Stimulated activated naive CD8-positive, alpha-beta T cell treated with anti-CD3 and anti-CD28 coated beads, Interleukin-15, Interleukin-2, amounts not matched to agents 100 U/mL and 50 U/mL, for 24 hours (primary cell): ENCODE results near the gene AMFR.
"Not testable (repeated sequence)": the region's sequence is repeated elsewhere in the genome, so short reads cannot be mapped to it uniquely, and the experiment has no call there.

Source experiments
- ATAC-seq: fragments of 150-1000 bp; cut with Tn5 transposase; one replicate; pipeline ENCODE4 v1.10.0; 2021
- DNase-seq: peaks from one replicate; pipeline ENCODE4 v3.0.0; 2021

Gene AMFR

DNA sequence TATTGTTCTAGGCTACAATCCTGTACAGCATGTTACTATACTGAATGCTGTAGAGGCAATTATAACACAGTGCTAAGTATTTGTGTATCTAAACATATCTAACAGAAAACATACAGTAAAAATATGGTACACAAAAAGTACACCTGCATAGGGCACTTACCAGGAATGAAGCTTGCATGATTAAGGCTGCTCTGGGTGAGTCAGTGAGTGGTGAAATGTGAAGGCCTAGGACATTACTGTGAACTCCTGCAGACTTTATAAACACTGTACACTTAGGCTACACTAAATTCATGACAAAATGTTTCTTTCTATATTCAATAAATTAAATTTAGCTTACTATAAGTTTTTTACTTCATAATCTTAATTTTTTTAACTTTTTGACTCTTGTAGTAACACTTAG, 37.1 kb downstream of the AMFR start:
- no peak for DNase-seq
- no peak for ATAC-seq

DNA sequence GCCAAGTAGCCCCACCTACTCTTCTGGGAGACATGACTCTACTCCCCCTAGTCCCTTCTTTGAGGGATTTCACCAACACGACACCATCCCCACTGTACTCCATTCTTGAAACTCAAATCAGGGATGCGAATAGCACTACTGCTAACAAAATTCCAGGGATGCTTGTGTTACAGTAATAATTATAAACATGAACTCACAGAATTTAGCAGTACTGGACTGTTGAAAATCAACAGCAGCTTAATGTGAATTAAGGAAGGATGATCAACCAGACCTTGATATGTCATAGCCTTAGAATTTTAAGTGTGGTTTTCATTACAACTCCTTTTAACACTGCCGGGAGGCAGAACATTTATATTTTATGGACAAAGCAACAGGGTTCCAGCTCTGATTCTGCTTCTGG, 37.9 kb downstream of the AMFR start:
- ATAC-seq (no peak), DNase-seq (no peak)

DNA sequence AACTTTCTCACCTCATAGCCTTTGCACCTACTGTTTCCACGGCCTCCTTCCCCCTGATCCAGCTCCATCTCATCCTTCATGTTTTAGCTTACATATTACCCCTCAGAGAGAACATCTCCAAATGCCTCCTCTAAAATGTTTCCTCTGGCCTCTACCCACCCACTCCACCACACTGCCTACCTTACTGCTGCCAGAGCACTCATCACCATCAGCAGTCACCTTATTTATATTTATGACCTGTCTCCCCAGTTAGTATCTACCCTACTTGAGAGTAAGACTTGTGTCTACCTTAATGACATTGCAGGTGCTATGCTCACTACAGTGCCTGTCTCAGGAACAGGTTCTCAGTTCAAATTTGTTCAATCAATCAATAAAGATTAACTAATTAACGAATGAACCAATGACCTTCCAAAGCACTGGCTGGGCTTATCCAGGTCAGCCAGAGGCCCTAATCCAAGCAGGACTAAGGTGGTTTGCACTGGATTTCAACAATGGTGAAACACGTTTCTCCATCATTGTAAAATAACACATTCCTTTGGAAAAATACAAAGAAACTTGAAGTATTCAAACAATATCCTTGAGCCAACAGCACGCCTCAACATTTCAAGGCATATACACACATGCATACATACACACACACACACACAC, 41.1 kb downstream of the AMFR start:
- DNase-seq, result no peak
- no peak for ATAC-seq

DNA sequence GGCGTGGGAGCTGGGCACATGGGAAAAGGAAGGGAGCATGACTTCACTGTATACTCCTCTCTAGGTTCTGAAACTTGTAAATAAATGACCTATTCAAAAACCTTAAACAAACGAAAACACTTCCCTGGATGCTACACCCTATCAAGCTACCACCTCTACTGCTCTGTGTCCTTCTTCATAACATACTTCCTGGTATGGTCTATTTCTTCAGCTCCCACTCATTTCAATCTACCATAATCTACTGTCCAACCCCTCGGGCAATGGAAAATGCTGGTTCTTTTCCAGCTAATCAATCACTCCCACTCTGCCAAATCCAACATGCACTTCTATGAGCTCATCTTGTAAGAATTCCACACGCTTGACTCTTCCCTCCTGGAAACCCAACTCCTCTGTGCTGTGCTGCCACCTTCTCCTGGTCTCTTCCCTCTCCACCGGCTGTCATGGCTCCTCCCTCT, 42.4 kb downstream of the AMFR start:
- no peak for DNase-seq
- ATAC-seq, result no peak

DNA sequence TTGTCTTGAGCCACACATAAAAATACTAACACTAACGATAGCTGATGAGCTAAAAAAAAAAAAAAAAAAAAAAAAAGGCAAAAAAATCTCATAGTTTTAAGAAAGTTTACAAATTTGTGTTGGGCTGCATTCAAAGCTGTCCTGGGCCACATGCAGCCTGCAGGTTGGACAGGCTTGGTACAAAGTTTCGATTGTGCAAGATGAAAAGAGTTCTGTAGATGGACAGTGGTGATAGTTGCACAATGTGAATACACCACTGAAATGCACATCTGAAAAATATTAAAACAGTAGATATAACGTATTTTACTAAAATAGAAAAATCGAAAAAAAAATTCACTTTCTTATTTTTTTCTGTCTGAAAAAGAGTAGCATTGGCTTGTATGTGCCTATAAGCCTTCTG, 42.9 kb downstream of the AMFR start:
- DNase-seq (no peak), ATAC-seq (no peak)

DNA sequence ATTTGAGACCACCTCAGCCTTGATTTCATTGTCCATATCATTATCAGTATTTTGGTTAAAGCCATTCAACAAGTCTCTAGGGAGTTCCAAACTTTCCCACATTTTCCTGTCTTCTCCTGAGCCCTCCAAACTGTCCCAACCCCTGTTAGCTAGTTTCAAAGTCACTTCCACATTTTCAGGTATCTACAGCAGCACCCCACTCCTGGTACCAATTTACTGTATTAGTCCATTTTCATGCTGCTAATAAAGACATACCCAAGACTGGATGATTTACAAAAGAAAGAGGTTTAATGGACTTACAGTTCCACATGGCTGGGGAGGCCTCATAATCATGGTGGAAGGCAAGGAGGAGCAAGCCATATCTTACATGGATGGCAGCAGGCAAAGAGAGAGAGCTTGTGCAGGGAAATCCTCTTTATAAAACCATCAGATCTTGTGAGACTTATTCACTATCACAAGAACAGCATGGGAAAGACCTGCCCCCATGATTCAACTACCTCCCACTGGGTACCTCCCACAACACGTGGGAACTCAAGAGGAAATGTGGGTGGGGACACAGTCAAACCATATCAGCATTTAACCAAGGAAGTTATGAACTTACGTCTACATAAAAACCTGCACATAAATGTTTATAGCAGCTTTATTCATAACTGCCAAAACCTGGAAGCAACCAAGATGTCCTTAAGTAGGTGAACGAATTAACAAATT, 44.4 kb downstream of the AMFR start:
- DNase-seq, ATAC-seq: not testable (repeated sequence)

DNA sequence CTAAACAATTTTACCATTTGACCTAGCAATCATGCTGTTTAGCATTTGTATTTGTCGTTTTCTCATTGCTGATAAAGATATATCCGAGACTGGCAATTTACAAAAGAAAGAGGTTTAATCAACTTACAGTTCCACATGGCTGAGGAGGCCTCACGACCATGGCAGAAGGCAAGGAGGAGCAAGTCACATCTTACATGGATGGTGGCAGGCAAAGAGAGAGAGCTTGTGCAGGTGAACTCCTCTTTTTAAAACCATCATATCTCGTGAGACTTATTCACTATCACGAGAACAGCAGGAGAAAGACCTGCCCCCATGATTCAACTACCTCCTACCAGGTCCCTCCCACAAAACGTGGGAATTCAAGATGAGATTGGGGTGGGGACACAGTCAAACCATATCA, 46.3 kb downstream of the AMFR start:
- ATAC-seq, result not testable (repeated sequence)

DNA sequence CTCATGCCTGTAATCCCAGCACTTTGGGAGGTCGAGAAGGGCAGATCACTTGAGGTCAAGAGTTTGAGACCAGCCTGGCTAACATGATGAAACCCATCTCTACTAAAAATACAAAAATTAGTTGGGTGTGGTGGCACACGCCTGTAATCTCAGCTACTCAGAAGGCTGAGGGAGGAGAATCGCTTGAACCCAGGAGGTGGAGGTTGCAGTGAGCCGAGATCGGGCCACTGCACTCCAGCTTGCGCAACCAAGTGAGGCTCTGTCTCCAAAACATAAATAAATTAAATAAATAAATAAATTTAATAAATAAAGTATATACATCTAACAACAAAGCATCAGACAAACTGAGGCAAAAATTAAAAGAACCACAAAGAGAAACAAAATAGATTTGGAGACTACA, 49.6 kb downstream of the AMFR start:
- not testable (repeated sequence) for ATAC-seq, DNase-seq

More for the DNA sequence above, 46.3 kb downstream of the AMFR start:
- DNase-seq, result not testable (repeated sequence)

DNA sequence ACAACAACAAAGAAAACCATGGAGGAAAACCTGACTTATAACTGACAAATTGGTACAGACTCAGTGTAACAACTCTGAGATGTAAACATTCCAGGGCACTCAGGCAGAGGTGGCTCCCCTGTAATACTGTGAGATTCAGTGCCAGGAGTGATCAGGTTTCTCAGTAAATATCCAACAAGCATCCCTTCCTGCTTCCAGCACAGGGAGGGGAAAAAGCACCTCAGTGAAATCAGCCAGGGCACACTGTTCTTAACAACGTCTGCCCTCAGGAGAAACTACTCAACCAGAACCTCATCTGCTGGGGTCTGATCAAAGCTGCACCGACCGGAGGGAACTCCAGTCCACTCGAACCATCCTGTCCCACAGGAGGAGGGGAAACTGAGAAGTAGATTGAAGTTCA, 52.3 kb downstream of the AMFR start:
- no peak for DNase-seq
- no peak for ATAC-seq

DNA sequence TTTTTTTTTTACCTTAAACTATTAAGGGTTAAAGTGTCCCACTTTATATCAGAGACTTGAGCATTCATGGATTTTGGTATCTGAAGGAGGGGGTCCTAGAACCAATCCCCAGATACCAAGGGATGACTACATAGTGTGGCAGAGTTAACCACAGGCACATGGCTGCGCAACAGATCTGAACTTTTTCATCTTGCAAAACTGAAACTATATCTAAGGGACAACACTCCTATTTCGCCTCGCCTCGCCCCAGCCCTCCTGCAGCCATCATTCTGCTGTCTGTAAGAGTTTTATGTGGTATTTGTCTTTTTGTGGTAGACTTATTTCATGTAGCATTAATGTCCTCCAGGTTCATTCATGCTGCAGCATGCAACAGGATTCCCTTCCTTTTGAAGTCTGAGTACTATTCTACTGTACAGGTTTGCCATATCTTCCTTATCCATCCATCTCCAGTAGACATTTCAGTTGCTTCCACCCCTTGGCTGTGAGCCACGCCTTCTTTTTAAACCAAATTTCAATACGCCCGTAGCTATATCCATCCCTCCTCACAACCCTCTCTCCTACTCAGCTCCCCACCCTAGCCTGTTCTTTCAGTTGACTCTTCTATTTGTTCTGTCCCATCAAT, 53.2 kb downstream of the AMFR start:
- no peak for DNase-seq
- ATAC-seq, result peak; percentile 80

DNA sequence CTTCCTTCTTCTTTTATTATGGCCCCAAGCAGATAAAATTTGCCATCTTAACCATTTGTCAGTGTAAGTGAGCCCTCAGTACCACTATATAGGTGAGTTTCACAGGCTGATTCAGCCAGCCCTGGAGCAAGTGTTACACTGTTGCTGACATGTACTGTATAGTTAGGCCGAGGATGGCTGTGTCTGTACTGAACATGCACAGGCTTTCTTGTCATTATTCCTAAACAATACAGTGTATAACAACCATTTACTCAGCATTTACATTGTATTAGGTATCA, 53.7 kb downstream of the AMFR start:
- DNase-seq (no peak), ATAC-seq (no peak)

DNA sequence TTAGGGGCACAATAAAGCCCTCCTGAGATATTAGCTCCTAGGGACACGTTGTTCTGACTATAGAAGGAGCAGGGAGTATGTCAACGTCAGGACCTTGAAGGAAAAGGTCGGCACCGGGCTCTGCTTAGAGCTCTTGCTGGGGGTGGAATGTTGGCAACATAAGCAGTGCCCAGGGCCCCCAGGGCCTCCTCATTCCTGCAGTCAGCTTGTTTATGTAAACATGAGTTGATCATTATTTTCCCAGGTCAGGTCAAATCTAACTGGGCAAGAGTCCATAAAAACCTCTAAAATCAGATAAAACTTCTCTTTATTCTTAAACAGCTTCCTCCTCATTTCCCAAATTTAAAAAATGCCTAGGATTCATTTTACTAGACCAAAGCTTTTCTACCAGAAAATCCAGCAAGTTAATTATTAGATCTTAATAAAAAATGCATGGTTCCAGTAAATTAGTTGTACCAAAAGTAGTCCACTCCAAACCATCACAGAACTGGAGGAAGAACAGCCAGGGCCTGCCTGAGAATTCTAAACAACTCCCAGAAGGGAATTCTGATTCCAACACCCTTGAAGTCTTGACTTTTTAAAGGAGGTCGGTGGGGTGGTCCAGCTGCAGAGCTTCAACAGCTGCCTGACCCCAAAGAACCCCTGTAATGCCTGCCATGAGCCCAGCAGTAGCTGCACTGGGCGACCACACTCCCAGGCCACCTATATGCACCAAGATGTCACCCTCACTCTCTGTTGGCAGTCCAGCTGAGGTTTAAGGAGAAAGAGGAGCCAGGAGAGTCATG, 54.3 kb downstream of the AMFR start:
- ATAC-seq (no peak), DNase-seq (no peak)

DNA sequence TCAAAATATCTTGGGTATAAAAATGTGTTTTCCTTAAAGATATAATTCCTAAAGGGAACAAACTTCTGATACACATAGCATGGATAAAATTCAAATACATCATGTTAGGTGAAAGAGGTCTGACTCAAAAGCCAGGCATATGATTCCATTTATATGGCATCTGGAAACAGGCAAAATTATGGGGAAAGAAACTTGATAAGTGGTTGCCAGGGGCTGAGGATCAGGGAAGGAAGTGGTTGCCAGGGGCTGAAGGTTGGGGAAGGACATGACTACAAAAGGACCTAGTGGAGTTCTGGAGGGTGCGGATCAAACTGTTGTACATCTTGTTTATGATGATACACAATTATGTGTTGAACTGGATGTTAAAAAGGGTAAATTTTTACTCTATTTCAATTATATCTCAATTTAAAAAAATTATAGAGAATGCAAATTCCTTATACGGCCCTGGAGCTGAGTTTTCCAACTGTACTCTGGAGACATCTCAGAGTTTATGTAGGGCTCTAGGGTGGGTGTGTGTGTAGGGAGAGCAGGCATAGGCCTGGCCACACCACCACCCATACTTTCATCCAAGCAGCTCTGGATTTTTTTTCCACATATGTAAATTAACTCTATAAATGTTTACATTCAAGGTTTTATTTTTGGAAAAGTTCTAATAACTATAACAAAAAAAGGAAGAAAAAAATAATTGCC, 55.0 kb downstream of the AMFR start:
- ATAC-seq, result no peak
- no peak for DNase-seq

DNA sequence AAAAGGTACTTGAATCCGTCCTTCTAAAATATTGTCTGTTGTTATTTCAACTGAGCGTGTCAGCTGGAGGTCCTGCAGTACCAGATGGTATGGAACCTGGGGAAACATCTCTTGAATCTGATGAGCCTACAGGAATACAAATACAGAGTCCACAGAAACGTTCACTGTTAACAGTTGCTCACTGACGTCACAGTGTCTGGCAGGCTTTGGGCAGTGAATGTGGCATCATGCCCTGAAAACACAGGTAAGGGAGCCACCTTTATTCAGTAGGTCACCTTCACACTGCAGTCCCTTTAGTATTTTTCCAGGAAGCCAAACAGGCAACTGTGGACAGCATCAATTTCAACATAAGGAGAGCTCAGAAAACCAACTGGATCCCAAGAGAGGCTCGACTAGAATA, 56.1 kb downstream of the AMFR start:
- no peak for DNase-seq
- no peak for ATAC-seq

DNA sequence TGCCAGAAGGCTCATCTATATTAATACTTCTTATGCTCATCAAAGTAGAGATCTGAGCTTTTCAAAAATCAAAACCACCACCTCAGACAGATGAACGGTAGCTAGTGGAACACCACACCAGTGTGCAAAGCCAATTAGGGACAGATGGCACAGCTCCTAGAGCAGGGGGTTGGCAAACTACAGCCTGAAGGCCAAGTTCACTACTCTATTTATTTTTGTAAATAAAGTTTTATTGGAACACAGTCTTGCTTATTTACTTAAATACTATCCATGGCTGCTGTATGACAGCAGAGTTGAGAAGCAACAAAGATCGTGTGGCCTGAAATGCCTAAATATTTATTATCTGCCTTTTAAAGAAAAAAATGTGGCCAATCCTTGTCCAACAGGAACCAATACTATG, 56.8 kb downstream of the AMFR start:
- no peak for ATAC-seq
- no peak for DNase-seq

DNA sequence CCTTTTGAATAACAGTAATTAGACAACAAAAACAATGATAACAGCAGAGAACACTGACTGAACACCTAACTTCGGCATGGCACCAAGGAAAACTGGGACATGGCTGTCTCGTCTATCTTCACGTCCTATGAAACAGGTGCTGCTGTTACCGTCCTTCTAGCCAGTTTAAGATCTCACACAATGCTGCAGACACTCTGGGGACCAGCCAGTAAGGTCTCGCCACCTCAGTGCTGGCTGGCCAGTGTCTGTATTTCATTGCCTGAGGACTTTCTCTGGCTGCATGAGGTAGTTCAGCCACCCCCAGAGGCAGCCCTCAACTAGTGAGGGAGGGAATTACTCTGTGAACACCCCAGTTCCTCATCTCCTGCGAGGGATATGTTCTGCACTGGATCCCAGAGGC, 57.6 kb downstream of the AMFR start:
- ATAC-seq (no peak), DNase-seq (no peak)

DNA sequence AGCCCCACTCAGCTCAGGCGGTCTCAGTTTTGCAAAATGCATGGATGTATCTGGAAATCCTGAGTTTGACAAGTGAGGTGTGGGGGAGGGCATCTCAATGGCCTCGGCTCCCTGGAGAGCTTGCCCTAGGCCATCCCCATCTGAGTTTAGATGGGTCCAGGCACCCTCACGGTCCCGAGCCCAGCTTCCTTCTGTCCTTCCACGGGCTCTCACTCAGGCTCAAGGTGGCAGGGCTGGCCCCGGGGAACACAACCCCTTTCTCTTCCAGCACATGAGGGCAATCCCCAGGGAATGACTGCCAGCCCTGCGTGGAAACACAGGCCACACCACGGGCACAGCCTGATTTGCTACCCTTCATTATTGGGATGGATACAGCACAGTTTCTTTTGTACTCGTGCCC, 58.4 kb downstream of the AMFR start:
- ATAC-seq (no peak), DNase-seq (no peak)

DNA sequence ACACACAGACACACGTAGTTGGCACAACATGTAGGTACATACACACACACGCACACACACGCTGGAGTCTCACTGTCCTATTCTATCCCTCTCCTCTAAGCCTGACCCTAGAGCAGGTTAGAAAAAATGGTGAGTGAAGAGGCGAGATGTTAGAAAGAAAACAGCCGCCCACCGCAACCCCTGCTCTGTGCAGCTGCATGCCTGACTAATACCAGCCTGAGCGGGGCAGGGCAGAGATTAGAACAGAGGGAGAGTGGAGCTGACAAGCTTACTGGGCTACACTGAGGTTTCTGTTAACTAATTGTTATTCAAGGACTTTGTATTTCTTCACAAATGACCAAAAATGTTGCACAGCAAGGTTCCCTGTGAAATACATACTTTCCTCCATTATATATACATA, 59.8 kb downstream of the AMFR start:
- ATAC-seq, result no peak
- DNase-seq, result no peak

DNA sequence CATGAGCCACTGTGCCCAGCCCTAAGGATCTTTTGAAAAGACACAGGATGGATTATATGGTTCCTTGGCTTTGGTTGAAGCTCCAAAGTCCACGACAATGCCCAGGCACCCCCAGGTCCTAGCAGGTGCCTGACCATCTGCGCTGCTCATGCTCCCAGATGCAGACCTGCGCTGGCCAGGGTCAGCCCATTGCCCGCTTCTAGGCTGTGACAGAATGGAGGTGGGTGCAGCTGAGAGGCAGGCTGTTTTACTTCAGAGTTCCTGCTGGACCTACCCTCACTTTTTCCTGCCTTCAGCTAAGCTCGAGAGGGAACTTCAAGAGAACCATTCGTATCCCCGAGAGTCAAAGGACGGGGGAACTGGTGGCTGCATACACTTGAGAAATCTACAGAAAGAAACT, 60.5 kb downstream of the AMFR start:
- no peak for ATAC-seq
- DNase-seq, result no peak

DNA sequence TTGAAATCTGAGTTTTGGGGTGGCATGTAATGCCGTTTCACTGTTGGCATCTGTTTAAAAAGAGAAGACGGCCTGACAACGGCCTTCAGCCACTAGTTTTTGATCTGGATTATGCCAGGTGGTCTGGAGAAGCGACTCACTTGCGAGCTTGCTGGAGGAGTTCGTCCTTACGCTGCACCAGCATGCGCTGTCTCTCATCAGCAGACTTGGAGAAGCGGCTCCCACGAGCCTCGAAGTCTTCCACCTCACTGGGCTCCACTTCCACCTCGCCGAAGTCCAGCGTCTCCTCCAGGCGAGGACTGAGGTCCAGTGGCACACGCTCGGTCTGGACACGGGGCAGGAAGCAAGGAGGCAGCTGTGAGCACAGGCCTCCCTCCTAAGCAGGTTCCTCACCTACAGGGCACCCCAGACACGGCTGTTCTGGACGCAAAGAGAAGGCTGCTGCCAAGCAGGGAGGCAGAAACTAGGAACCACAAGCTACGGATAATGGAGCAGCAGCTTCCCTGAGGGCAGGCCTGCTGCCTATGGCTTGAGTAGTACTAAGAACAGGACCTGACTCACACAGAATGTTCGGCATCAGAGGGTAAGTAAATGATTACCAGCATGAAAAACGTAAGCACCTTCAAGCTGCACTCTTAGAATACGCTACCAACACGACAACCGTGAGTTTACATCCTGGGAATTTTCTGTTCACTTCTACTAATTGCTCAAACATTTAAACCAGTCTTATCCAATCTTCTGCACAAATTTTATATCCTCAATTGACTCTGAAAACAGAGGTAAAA, 61.4 kb downstream of the AMFR start:
- DNase-seq (peak; percentile 0), ATAC-seq (no peak)

DNA sequence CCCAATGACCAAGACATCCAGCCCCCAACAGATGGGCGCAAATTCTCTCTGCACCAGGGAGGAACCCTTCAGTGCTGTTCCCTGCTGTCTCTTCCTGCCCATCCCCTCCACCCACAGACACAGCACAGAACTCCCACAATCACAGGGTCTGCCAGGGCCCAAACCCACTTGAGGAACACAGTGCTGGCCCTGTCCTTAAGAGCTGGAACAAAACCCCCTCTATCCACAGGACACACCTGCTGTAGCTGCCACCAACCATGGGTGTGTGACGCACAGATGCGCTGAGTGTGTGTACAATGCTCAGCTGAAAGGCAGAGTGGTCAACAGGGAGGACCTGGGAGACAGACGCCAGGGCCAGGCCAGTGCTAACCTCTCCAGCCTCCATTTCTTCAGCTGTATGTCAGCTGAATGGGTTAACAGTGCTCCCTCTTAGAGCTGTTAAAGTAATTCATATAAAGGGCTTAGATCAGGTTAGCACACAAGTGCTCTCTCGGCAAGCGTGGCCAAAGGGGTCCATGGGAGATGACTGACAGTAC, 62.1 kb downstream of the AMFR start:
- DNase-seq (no peak), ATAC-seq (no peak)
